ENCODE results near the gene NDUFAF5.
"Not testable (repeated sequence)": the region's sequence is repeated elsewhere in the genome, so short reads cannot be mapped to it uniquely, and the experiment has no call there.

Gene NDUFAF5, protein sequence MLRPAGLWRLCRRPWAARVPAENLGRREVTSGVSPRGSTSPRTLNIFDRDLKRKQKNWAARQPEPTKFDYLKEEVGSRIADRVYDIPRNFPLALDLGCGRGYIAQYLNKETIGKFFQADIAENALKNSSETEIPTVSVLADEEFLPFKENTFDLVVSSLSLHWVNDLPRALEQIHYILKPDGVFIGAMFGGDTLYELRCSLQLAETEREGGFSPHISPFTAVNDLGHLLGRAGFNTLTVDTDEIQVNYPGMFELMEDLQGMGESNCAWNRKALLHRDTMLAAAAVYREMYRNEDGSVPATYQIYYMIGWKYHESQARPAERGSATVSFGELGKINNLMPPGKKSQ

GRCh38 chr20:13784893-13785715 lies at the start of gene NDUFAF5, which contains the start of gene ESF1:
NDUFAF5 (plus strand) TSS chr20:13785028; CDS start chr20:13785069, 41 bp downstream.
ESF1 (minus strand) TSS chr20:13784919; CDS start chr20:13783140, 1,779 bp downstream.
- peak; percentile 95 for DNase-seq

DNA sequence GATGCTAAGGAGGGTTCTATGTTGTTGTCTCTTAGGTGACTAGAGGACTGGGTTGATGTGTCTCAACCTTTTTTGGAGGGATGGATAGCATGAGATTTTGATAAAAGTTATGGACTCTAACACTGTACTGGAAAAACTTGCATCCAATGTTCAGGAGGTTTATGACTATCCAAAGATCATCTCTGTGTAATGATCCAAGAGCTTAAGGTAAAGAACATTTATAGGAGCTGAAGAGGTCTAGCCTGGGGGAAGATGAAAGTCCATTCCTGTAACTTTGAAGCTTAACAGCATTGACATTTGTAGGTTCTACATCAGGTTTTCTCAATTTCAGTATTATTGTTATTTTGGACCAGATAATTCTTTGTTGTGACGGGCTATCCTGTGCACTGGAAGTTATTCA lies 49.0 kb upstream of the NDUFAF5 start:
- DNase-seq = no peak

DNA sequence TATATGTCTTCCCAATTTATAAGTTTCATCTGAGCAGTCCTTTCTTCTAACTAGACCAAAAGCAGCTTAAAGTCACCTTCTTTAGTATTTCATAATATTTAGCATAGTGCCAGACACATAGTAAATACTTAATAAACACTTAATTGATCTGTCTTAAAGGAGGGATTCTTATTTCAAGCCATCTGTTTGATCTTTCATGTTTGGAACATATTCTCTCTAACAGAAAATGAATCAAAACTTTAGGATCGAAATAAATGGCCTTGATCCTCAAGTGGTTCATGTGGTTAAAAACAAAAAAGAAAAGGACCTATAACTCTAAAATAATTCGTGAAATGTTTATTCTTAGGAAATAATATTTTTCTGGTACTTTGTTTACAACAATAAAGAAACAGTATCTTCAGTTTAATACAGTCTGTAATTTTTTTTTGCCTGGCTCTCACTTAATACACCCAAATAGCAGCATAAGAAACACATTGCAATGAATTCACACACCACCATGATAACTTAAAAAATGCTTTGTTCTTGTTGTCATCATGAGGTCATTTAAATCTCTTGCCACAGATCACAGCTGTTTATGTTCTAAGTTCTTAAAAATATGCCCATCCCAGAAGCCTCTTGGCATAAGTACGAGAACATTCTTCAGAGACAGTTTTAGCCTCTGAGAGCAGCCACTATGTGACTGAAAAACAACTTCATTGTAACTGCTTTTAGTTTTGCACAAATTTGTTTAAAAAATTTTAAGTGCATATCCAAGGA lies 48.2 kb upstream of the NDUFAF5 start:
- no peak for DNase-seq

DNA sequence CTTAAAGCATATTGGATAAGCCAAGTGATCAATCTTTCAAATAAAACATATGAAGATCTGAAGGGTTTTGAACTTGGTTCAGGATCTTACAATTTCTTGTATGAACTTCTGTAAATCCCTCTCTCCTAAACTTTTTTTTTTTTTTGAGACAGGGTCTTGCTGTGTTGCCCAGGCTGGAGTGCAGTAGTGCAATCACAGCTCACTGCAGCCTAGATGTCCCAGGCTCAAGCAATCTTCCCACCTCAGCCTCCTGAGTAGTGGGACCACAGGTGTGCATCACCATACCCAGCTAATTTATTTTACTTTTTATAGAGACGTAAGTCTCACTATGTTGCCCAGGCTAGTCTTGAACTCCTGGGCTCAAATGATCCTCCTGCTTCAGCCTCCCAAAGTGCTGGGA lies 46.6 kb upstream of the NDUFAF5 start:
- not testable (repeated sequence) for DNase-seq

GRCh38 chr20:13739731-13740649 lies 44.8 kb upstream of the NDUFAF5 start:
- DNase-seq = no peak

GRCh38 chr20:13741879-13742278 lies 42.9 kb upstream of the NDUFAF5 start:
- no peak for DNase-seq

DNA sequence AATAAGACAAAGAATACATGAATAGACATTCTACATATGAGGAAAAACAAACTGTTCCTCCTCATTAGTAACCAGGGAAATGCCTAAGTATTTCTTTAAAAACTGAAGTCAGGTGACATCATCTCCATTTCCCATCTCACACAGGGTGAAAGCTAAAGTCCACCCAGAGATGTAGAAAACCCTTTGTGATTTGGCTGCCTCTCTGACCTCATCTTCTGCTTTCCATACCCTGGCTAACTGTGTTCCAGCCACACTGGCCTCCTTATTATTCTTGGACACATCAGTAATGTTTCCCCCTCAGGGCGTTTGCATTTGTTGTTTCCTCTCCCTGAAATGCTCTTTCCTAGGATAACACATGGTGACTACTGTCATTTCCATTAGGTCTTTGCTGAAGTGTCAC lies 40.5 kb upstream of the NDUFAF5 start:
- no peak for DNase-seq

DNA sequence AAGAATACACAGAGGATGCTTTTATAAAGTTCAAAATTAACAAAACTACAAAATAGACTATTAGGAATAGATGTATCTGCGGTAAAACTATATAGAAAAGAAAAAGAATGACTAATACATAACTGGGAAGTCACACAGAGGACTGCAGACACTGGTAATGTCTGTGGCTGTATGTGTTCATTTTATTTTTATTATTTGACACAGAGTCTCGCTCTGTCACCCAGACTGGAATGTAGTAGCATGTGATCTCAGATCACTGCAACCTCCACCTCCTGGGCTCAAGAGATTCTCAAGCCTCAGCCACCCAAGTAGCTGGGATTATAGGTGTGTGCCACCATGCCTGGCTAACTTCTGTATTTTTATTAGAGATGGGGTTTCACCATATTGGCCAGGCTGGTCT lies 39.0 kb upstream of the NDUFAF5 start:
- DNase-seq = no peak

DNA sequence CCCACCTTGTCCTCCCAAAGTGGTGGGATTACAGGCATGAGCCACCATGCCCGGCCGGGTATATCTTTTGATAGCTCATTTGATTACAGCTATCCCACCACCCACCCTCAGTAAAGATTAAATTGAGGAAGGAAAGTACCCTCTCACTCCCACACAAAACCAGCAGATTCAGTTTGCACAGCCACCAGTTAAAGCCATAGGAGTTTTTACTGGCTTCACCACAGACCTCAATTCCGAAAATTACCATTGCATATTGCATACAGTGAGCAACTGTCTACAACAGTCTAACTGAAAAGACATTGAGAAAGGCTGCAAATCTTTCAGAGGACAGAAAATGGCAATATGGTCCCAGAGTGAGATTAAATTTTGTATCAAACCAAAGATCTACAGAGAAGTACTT lies 35.0 kb upstream of the NDUFAF5 start:
- DNase-seq = no peak

- no peak for DNase-seq
These were observed 31.3 kb upstream of the NDUFAF5 start for GRCh38 chr20:13753436-13754036.

DNA sequence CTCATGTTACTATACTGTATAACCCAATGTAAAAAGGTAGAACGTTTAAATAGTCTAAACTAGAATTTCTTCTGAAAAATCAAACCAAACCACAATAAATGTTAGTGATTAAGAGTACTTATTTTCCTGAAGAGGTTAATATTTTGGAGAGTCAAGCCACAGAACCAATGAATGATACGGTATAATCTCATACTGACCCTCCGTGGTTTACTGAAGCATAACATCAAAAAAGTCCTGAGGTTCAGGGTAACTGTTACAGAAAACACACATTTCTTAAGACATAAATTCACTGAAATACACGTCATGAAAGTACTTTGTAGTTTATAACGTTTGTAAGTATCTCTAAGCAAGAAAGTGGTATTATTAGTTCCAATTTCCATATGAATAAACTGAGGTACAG lies 29.0 kb upstream of the NDUFAF5 start:
- DNase-seq = no peak

DNA sequence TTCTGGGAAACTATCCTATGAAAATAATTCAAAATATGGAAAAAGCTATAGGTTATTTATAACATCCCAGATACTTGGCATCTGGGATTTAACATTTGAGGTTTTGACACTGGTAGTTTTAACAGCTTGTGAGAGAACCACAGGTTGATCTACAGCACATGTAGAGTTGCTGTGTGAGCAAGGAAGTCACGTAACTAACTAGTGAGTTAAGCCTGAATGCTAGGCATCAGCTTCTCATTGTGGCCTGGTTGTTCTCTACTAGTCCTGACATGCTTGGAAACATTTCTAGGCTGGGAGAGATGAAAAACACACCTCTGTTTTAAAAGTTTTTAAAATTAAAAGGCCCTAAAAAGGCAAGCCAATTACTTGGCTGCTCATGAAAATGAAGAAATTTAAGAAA lies 28.3 kb upstream of the NDUFAF5 start:
- no peak for DNase-seq

DNA sequence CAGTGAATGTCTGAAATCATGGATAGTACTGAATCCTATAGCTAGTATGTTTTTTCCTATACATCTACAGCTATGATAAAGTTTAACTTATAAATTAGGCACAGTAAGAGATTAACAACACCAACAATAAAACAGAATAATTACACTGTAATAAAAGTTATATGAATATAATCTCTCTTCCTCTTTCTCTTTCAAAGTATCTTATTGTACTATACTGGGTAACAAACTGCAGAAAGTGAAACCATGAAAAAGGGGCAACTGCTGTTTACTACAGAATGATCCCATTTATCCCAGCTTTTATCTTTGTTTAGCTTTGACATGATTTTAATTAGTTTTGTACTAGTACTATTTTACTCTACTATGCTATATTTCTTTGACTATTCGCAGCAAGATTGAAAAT lies 25.9 kb upstream of the NDUFAF5 start:
- no peak for DNase-seq

DNA sequence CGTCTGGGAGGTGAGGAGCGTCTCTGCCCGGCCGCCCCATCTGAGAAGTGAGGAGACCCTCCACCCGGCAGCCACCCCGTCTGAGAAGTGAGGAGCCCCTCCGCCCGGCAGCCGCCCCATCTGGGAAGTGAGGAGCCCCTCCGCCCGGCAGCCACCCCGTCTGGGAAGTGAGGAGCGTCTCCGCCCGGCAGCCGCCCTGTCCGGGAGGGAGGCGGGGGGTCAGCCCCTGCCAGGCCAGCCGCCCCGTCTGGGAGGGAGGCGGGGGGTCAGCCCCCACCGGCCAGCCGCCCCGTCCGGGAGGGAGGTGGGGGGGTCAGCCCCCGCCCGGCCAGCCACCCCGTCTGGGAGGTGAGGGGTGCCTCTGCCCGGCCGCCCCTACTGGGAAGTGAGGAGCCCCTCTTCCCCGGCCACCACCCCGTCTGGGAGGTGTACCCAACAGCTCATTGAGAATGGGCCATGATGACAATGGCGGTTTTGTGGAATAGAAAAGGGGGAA lies 24.3 kb upstream of the NDUFAF5 start:
- DNase-seq = not testable (repeated sequence)

DNA sequence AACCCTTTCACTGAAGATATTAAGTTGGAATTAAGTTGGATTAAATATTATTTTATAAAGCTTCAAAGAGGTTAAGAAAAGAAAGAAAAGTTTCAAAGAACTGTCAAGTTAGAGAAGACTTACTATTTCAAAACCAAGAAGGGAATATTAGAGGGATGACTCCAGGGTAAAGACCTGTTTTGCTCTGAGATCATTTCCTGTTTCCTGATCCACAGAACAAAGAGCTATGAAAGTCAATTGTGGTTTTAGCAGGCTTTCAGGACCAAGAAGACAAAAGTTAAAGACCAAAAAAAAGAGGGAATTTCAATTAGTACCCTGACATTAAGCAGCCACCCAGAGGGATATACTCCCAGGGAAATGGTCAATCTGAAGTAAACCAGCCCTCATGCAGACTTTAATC lies 19.5 kb upstream of the NDUFAF5 start:
- no peak for DNase-seq

GRCh38 chr20:13765868-13766416 lies 18.9 kb upstream of the NDUFAF5 start:
- no peak for DNase-seq

DNA sequence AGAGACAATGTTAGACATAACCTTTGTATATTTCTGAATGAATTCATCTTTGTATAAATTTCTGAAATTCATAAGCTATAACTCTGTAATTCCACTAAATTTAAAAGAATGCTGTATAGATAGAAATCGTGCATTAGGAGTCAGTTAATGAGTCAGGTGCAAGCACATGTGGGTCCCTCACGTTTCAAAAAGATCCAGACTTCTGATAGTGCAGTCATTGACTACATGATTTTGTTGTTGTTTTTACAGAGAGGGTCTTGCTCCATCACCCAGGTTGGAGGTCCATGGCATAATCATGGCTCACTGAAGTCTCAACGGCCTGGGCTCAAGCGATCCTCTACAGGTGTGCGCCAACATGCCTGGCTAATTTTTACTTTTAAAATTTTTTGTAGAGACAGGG lies 14.7 kb upstream of the NDUFAF5 start:
- no peak for DNase-seq

- DNase-seq = peak; percentile 19
These were observed 12.9 kb upstream of the NDUFAF5 start for GRCh38 chr20:13771853-13772453.

- no peak for DNase-seq
These were observed 12.3 kb upstream of the NDUFAF5 start for GRCh38 chr20:13772529-13772928.

GRCh38 chr20:13775867-13776266 lies 9.0 kb upstream of the NDUFAF5 start:
- DNase-seq = no peak

- DNase-seq = no peak
These were observed 7.6 kb upstream of the NDUFAF5 start for GRCh38 chr20:13777171-13777601.

Measured in retina (tissue), 1 donor.